Right ventricle myocardium superior (tissue), 1 donor: ENCODE data around the gene RRP9. TPM values are rescaled to one million over a fixed set of nuclear protein-coding genes. Genes with fewer than 3 reads are reported as not detected.
"Not testable (repeated sequence)": the region's sequence is repeated elsewhere in the genome, so short reads cannot be mapped to it uniquely, and the experiment has no call there.

ENCODE experiments used
- ATAC-seq: fragments of 200-7000 bp; cut with Tn5 transposase; one replicate; pipeline ENCODE4 v1.9.1; 2020; ENCODE audit warnings: mild to moderate bottlenecking; ENCODE audit not compliant: poor library complexity
- DNase-seq: peaks from one replicate; pipeline ENCODE4 v3.0.0-alpha.2; 2020
- intact Hi-C: fragments of 100-400 bp; cut with DNase I; formaldehyde crosslinking; loops from one replicate; pipeline ENCODE4 v1.11.2; 2022
- total RNA-seq: library from RNA; stranded (reverse); fragmentation: NEBNext Ultra II Directional; extraction: Animal tissue kit (Norgen Biotek cat#: 25700); gene quantifications from one replicate; pipeline ENCODE4 v1.2.1, GENCODE V29; 2021
- donor health status: DM: no; HTN: yes; CAD: no; lungs with severe emphysema.

RRP9 gene
- total RNA-seq, 1 donor from 2014 or later = 8.9 TPM

DNA sequence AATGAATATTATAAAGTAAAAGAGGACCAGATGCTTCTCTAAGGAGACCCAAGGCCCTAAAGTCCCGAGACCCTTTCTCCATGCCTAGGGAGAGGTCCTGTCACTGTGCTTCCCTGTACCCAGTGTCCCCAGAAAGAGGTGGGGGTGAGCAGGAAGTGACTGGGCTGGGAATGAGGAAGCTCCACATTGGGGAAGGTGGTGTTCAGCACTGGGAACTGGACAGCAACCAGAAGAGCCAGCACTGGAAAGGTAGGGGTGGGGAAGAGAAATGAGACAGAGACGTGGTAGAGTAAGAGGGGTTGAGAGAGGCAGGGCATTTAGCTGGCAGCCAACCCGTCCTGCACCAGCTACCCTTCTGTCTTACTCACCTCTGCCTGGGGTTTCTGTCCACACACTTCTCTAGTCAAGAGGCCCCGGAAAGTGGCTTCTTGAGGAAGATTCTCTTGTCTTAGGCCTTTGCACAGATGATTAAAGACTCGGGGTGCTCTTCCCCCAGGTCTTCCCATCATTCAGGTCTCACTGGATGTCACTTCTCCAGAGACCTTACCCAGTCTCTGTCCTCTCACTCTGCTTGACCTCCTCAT lies 12.2 kb downstream of the RRP9 start:
- DNase-seq (no peak), ATAC-seq (no peak)
- intact Hi-C loops = no loop called here

DNA sequence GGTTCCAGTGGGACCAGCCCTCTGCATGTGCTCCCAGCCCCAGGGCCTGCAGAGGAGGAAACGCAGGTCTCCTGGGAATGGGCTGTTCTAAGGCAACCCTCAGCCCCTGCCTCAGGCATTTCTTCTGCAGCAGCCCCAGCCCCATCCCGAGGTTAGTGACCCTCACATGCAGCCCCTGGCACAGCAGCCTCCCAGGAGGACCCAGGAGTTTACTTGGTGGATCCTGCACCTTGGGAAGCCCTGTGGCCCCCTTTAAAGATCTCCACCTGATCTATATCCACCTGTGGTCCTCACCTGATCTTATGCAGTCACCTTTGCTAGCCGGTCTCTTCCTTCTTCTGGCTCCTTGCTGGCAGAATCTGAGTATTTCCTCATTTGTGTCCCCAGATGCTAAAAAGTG lies 12.7 kb downstream of the RRP9 start:
- intact Hi-C loops, ATAC-seq, DNase-seq: not testable (repeated sequence)

DNA sequence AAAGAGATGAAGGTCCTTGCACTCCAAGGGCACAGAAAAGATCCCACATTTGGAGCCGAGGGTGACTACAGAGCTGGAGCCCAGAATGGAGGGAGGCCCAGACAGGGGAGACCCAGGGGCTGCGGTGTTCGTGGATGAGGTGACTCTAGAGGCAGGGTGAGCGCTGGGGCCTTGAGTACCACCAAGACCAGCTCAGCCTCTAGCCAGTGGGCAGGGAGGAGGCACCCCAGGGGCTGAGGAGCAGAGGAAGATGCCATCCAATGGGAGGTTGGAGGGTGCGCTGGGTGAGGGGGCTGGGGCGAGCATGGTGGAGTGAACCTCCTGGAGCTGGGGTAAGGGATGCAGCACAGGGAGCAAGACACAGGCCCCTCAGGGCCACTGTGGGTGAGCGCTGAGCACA lies 13.3 kb downstream of the RRP9 start:
- no peak for ATAC-seq
- DNase-seq = no peak
- intact Hi-C loops = no loop called here

DNA sequence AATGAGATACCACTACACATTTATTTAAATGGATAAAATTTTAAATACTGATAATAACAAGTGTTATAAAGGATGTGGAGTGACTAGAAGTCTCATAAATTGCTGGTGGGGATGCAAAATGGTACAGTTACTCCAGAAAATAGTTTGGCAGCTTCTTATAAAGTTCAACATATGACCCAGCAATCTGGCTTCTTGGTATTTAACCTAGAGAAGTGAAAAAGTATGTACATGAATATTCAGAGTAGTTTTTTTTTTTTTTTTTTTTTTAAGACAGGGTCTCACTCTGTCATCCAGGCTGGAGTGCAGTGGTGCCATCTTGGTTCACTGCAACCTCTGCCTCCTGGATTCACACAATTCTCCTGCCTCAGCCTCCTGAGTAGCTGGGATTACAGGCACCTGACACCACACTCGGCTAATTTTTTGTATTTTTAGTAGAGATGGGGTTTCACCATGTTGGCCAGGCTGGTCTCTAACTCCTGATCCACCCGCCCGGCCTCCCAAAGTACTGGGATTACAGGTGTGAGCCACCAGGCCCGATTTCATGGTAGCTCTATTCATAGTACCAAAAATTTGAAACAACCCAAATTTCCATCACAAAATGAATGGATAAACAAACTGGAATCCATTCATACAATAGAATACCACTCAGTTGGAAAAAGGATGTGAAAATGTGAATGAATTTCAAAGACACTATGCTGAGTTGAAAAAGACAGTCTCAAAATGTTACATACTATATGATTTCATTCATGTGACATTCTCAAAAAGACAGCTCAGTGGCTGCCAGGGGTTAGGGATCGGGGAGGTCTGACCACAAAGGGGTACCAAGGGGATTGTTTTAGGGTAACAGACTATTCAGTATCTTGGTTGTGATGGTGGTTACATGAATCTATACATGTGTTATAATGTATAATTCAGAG lies 14.4 kb downstream of the RRP9 start:
- no peak for DNase-seq
- ATAC-seq = no peak
- intact Hi-C loops = no loop called here

DNA sequence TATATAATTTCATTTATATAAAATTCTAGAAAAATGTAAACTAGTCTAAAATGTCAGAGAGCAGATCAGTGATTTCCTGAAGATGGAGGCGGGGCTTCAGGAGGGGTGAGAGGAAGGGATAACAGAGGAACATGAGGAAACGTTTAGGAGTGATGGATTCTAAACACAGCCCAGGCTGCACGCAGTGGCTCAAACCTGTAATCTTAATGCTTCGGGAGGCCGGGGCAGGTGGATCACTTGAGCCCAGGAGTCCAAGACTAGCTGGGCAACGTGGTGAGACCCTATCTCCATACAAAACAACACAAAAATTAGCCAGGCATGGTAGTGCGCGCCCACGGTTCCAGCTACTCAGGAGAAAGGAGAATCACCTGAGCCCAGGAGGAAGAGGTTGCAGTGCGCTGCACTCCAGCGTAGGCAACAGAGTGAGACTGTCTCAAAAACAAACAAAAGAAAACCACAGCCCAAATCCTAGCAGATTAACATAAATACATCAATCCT lies 20.6 kb downstream of the RRP9 start:
- ATAC-seq (no peak), DNase-seq (no peak)
- intact Hi-C loops = no loop called here

DNA sequence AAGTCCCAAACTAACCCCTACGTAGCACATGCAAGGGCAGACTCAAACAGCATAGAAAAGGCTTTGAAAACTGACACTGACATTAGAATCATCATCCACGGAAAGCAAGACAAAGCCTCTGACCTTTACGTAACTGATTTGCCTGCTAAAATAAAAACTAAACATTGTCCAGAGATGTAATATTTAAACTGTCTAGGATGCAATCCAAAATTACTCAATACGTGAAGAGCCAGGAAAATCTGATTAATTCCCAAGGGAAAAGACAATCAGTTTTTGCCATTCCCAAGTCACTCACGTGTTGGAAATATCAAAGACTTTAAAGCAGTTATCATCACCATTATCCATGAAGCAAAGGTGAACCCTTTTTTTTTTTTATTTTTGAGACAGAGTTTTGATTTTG lies 25.3 kb downstream of the RRP9 start:
- ATAC-seq (no peak), DNase-seq (no peak)
- intact Hi-C loops = no loop called here

DNA sequence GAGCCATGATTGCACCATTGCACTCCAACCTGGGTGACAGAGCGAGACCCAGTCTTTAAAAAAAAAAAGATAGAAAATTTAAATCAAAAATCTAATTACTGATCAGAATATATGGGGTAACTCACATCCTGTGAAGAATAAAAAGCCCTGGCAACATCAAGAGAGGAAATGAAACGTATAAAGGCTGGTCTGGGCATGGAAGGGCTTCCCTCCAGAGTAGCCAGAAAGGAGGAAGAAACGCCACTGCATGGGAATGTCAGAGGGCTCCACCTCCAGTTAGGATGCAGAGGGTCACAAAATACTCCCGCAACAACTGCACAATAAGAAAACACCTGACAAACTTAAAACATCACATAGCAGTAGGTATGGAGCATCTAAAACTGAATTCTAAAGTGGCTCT lies 33.7 kb downstream of the RRP9 start:
- no peak for DNase-seq
- no peak for ATAC-seq
- intact Hi-C loops = no loop called here

DNA sequence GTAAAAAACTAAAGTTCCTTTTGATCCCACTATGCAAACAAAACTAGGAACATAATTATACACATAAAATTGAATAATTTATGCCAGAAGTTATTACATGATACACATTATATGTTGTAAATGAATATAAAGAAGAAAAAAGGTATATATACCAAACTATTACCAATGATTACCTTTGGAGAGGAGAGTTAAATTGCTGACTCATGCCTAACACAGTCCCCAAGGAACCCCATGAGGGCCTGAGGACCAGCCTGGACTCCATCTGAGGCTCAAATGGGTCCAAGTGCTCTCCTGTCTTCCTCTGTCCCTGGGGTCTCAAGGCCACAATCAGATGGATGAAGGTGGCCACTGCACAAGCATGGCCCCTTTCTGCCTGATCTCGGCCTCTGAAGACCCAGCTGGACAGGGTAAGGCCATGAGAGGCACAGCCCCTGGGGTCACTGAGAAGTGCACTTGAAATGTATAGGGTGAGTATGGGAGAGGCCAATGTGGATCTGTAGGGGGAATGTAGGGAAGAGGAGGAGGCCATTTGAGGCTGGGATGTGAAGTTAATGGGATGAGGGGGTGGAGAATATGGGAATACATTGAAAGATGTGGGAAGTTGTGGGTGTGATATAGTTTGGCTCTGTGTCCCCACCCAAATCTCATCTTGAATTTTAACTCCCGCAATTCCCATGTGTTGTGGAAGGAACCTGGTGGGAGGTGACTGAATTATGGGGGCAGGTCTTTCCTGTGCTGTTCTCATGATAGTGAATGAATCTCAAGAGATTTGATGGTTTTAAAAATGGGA lies 37.5 kb downstream of the RRP9 start:
- intact Hi-C loops = no loop called here
- no peak for DNase-seq
- ATAC-seq = no peak

DNA sequence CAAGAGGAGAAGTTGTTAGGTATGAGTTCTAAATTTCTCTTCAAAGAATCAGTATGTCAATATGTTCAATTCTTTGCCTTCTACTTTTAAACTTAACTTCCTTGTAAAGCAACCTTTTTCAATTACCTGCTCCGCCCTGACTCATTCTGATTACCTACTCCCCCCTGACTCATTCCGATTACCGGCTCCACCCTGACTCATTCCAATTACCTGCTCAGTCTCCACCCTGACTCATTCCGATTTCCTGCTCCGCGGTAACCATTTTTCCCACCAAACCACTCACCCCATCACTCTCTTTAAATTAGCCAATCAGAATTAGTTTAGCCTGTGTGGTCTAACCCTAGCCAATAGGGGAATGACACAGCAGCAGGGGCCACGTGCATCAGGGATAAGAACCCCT lies 39.3 kb downstream of the RRP9 start:
- DNase-seq, intact Hi-C loops, ATAC-seq: not testable (repeated sequence)

DNA sequence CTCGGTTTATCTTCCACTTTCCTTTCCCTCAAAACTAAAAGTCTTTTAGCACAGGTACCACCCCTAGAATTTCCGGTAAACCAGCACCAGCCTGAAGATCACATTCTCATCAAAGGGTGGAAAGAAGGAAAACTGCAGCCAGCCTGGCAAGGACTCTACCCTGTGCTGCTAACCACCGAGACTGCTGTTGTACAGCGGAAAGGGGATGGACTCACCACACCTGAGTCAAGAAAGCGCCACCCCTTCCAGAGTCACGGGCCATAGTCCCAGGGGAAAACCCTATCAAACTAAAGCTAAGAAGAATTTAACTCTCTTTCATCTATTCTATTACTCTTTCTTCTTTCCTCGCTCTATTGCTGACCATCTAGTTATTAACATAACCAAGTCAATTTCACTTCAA lies 41.7 kb downstream of the RRP9 start:
- ATAC-seq, intact Hi-C loops, DNase-seq: not testable (repeated sequence)

DNA sequence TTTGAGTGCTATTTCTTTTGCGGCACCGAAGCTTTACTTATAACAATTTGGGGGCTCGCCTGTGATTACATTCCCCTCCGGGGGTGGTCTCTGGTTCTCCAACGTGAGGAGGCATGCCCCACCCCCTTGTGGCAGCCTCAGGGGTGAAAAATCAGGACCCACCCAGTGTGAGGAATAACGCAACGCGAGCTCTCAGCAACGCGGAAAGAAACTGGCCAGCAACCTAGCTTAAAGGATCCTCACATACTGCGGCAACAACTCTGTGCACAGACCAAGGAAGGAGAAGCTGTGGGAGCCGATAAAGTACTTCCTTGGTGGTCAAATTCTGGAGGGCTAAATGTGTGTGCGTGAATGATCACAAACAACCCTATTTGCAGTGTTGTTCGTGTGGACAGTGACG lies 44.3 kb downstream of the RRP9 start:
- ATAC-seq = no peak
- intact Hi-C loops = no loop called here
- DNase-seq = no peak

DNA sequence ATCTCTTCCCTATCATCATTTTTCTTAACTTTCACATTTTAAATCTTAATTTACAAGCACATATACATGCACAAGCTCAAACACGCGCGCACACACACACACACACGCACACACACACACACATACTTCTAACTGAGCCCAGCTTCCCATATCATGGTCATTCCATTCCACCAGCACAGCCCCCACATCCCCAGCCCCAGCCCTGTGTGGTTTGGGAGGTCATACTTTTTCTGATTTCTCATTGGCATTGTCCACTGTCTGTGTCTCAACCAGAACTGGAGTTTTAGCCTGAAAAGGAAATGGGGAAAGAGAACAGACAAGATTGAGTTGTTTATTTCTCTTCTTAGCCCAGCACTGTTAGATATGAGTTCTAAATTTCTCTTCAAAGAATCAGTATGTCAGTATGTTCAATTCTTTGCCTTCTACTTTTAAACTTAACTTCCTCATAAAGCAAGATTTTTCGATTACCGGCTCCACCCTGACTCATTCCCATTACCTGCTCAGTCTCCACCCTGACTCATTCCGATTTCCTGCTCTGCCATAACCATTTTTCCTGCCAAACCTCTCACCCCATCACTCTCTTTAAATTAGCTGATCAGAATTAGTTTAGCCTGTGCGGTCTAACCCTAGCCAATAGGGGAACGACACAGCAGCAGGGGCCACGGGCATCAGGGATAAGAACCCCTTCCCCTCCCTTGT lies 44.9 kb downstream of the RRP9 start:
- no peak for DNase-seq
- ATAC-seq = no peak

DNA sequence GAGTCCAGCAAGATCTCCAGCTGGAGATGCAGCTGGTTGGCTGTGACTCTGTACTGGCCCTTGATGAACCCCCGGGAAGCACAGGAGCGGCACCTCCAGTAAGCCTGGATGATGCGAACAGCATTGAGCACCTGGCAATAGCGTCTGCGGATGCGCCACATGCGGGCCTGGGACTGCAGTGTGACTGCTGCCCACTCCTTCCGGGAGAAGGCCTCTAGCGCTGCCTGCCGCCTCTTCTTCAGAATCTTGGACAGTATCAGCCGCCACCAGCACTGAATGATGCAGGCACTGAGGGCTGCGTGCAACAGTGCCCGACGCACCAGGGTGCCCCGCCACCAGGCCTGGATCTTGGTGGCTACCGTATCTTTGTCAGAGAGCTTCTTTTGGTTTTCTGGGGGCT lies 46.8 kb downstream of the RRP9 start:
- ATAC-seq (no peak), DNase-seq (no peak)
- intact Hi-C loops = no loop called here

More for the DNA sequence above, 44.9 kb downstream of the RRP9 start:
- intact Hi-C loops = no loop called here

DNA sequence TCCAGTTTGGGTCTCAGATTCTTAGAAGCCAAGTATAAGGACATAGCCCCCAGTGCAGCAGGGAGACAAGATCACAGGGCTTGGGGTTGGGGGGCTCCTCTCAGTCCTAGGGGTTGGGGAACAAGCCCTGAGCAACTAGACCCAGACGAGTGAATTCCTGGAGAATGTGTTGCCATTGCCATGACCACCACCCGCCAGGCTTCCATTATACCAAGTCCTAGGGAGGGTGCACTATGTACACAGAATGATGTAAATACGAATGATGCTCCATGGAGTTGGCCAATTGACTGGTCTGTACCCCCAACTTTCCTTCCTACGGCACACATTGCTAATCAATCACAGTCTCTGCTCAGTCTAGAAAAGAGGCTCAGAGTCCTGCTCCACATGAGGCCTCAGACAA lies 47.3 kb downstream of the RRP9 start:
- intact Hi-C loops = no loop called here
- DNase-seq (no peak), ATAC-seq (no peak)

DNA sequence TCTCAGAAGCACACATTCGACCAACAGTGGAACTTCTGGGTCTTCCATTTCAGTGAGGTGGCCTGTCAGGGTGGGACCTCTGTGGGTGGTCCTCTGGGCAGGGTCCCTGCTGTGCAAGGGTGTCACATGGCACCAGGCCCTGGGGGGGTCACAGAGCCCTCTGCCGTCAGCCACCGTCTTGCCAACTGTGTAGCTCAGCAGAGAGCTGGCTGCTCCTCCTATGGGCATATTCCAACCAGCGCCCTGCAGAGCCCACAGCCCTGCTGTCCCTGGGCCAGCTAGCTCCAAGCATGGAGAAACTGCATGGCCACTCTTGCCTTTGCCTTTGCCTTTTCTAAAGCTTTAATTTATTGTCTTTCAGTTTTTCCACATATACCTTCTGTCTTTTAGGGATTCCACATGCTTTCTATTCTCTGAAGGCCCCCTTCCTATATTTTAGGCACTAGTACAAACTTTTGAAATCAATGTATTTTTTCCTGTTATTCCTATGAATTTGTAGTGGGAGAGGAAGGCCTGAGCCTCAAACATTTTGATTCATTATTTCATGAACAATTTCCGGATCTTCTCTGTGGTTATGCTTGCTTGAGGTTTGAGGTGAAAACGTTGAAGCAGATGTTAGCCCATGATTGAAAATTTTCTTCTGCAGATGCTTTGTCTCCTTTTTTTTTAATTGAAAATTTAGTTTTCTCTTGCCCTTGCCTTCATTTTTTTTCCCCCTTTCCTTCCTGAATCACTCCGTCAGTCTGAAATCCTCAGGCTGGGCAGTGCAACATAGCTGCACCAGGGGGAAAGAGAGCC lies 50.3 kb downstream of the RRP9 start:
- intact Hi-C loops = no loop called here
- no peak for DNase-seq
- ATAC-seq = no peak

DNA sequence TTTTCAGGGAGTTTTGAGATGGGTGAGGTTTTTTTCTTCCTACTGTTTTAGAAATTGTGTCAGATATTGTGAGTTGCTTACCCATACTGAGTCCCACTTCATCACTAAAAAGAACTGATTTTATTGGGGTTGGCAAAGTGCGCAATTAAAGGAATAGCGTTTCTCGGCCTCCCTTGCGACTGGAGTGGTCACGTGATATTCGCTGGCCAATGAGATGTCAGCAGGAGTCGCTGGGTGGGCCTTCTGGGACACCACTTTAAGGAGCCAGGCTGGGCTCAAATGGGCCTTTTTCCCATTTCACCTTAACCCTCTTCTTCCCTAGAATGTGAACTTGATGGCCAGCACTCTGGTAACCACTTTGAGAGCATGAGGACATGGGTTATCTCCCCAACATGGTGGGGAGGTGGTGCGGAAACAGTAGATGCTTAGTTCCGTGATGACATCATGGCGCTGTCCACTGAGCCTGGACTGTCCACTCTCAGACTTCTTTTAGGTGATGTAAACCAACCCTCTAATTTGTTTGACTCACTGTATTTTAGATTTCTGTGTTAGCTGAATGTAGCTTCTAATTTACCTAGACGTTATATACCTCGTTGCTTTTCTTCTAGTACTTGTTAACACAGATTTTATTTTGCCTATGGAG lies 53.1 kb downstream of the RRP9 start:
- DNase-seq (no peak), ATAC-seq (no peak)
- intact Hi-C loops = no loop called here

DNA sequence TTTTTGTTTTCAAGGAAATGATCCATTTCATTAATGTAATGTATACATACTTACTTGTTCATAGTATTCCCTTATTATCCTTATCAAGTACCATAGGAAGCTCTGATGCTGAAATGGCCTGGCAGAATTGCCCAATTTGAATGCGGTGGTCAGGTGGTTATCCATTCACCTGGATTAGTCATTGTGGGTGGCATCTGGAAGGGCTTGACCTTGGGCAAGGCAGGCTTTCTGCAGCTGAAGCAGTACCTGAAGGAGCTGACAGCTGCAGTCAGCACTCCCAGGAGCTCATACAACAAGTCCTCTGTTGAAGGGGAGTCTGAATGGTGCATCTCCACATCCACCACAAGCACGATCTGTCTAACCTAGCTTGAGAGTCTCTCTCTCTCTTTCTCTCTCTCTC lies 54.1 kb downstream of the RRP9 start:
- intact Hi-C loops = no loop called here
- ATAC-seq (no peak), DNase-seq (no peak)

DNA sequence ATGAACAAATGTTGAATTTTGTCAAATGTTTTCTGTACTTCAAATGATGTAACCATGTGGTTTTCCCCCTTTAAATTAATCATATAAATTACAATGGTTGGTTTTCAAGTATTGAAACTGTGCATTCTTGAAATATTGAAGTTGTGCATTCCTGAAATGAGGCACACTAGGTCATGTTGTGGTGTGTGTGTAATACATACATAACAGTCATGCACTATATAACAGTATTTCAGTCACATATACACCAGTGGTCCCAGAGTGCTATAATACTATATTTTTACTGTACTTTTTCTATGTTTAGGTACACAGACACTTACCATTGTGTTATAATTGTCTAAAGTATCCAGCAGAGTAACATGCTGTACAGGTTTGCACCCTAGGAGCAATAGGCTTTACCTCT lies 55.3 kb downstream of the RRP9 start:
- intact Hi-C loops = no loop called here
- ATAC-seq = no peak
- no peak for DNase-seq
